NK-92 treated with Interleukin-12 subunit alpha and Interleukin-12 subunit beta, amount 100 ng/mL, for 24 hours (cell line): ENCODE data around the gene MIEN1.
"Not testable (repeated sequence)": the region's sequence is repeated elsewhere in the genome, so short reads cannot be mapped to it uniquely, and the experiment has no call there.

ENCODE experiments used
- DNase-seq: peaks from one replicate; lab custom pipeline; 2025; lab: John Stamatoyannopoulos, UW

Gene MIEN1, protein sequence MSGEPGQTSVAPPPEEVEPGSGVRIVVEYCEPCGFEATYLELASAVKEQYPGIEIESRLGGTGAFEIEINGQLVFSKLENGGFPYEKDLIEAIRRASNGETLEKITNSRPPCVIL

DNA sequence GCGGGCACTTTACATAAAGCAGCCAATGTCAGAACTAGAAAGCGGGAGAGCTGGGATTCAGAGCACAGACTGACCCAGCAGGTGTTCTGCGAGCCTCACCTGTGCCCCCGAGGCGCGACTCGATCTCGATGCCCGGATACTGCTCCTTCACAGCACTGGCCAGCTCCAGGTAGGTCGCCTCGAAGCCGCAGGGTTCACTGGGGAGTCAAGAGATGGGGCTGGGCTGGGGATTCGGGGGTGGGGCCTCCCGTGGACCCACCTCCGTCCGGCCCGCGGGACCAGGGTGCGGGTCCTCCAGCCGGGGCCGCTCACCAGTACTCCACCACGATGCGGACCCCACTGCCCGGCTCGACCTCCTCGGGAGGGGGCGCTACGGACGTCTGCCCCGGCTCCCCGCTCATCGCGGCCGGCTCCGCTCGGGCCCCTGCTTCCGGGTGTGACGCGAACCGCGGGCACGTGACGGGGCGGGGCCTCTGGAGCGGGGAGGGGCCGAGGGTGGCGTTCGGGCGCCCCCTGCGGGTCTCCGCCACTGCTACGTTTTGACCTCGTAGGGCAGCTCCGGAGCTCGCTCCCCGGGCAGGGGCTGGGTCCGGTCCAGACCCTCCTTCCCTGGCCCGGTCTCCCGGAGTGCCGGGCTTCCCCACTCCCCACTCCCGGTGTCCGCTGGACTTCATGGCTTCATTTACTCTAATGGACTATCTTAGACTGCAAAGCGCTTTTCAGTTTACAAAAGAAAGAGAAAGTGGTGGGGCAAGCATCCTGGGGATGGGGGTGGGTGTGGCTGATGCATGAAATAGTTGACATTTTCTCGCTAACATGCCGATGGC is at the start of gene MIEN1:
Gene MIEN1, minus strand, starts transcription at position 438 of the 827 bp plus-strand sequence. Its CDS starts 37 bp downstream, at position 401.
- DNase-seq: peak; percentile 92

DNA sequence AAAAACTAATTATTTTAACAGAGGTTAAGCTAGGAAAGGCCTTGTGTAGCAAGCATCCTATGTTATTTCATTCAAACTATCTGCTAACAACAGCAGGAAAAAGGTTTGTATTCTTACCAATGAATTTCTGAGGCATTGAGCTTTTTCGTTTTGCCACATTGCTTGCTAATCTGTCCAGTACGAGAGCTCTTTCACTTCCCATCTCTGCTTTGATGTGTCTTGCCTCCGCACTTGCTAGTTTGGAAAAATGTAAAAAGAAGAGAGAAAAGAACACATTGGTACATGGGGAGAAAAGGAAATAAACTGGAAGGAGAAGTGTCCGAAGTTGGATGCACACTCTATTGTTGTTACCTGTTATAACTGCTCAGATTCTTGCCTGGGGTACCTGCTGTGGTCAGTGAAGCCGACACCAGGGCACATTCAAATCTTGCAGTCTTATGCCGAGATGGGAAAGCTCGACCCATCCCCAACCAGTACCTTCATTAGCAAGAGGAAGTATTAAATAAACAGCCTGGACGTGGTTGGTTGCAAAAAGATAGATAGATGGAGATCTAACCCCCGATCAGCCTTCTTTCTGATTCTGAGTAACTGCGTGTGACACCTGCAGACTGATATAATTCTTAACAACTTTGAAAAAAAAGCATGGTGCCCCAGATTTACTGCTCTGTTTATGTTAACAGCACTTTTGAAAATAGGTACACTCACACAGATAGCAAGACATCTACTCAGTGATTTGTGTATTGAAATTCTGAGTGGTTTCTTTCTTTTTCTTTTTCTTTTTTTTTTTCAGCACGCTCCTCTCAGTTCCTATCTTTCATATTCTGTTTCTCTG is 47.4 kb upstream of the MIEN1 start:
- DNase-seq: no peak

DNA sequence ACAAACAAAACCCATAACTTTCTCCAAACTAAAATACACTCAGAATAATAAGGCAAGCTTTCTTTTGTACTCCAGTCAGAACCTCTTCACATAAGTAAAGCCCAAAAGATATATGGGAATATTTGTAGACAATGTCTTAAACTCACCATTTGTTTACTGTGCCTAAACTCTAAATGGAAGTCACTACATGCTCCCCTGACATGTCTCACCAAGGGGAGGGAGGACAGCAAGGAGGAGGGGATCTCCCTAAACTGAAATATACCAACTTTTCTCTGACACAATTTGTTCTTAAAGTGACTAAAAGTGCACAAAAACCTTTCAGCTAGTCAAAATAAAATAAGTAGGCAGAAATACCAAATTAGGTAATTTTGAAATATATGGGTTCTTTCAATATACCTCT is 45.9 kb upstream of the MIEN1 start:
- DNase-seq: no peak

DNA sequence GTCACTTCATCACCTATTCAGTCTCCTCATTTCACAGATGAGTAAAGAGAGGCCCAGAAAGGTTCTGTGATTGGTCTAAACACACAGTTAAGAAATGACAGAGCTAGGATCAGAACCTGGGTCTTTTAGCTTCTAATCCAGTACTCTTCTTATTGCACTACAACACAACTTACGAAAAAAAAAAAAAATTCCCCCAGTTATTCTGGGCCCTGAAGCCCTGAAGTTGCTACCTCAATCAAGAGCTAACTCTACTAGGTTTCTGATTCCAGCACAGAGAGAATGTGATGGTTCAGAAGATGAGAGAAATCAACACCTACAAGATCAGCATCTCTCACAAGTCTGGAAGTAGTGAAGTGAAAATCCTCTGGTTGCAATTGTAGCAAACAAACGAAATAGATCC is 44.7 kb upstream of the MIEN1 start:
- DNase-seq: no peak

DNA sequence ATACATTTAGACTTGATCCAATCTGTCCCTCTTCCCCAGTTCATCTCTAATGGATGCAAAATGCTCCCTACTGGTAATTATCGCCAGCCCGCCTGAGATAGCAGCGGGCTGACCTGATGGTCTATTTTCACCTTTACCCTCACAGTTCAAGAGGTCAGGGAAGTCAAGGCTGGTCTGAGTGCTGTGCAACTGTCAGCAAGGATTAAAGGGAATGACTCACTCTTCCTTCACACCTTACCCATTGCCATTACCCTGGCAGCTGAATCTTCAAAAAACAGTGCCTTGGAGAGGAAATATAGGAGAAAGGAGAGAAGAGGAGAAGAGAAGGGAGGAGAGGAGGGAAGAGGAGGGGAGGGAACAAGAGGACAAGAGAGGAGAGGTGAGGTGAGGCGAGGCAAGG is 43.7 kb upstream of the MIEN1 start:
- peak; percentile 48 for DNase-seq

DNA sequence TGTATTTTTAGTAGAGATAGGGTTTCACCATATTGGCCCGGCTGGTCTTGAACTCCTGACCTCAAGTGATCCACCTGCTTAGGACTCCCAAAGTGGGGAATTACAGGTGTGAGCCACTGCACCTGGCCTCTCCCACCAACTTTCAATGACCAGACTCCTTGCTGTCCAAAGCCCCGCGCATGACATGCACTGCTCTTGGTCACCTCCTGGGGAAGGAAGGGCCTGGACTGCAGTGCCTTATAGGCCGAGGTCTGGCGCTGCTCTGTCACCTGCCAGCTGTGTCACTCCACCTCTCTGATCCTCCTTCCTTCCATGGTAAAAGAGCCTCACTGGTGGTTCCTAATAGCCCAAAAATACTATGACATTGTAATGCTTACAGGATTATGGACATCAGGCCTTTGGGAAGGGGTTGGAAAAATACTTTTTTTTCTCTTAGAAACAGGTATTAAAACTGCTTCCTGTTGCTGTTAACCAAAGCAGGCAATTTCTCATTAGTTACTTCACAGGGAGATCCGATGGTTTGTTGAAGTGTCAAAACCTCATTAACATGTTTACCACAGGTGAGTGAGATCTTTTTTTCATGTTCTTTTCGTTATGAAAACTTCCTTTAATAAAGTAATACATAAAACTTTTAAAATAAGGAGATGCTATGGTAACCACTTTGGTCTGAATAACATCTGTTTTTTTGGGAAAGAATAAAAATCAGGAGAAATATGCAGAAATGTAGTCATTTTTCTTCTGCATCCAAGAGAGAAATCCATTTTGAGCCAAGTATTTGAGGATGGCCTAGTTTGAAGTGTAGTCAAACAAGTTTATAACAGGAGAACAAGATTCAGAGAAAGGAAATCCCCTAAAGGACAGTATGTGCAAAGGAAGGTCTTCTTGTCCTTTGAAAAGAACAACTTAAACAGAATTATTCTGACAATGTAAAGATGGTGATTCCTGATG is 42.9 kb upstream of the MIEN1 start:
- no peak for DNase-seq

DNA sequence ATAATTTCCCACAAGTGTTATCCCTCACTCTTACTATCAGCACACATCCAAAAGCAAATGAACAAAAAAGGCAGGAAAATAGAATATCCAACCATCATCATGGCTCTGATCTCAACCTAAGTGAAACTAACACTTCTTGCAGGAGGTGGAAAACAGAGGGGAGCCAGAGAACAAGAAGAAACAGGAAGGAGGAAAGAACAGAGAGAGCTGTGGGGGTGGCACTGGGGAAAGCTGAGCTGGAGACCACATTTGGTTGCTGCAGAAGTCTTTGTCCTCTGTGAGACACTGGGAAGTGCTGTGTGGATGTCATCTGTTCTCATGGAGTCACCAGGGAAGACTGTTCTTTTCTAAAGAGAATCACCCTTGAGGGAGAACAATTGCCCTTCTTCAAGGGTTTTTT is 42.1 kb upstream of the MIEN1 start:
- DNase-seq: no peak

DNA sequence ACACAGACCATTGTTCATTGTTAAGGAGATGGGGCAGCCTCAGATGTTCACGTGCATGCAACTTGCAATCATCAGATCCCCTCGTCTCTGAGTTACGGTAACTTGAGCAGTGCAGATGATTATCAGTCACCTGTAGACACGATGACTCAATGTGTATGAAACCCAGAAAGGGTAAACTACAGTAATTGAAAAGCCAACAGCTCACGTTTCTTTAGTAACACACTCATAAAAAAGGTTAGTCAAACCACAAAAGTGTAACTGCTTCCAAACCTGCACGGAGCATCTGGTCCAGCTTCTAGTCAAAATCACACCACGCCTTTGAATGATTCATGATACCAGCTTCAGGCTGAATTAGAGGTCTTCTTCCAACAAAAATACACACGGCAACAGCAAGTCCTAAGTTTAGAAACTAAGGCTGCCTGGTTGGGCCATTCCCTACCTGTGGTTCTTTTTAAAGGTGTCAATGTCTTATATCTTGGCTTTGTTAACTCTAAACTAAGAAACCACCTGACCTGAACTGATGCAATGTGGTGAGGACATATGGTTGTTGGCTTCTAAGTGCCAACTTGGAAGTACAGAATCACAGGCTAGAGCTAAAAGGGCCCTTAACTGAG is 39.7 kb upstream of the MIEN1 start:
- peak; percentile 45 for DNase-seq

DNA sequence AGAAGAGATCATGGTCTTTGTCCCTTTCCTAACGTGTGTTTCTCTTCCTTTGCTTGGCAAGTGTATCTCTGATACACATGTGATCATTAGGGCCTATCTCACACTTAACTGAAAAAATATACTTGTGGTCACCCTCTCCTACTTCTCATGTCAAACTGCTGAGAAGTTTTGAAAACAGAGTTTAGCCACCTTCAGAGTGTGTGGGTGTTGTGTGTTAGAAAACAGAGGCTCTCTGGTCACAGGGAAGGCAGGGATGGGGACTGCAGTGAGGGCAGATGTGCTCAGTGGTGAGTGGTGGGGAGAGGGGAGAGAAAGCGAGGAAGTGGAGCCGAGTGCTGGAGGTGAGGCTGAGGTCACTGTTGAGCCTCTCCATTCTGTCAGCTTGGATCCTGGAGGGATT is 36.8 kb upstream of the MIEN1 start:
- peak; percentile 34 for DNase-seq

DNA sequence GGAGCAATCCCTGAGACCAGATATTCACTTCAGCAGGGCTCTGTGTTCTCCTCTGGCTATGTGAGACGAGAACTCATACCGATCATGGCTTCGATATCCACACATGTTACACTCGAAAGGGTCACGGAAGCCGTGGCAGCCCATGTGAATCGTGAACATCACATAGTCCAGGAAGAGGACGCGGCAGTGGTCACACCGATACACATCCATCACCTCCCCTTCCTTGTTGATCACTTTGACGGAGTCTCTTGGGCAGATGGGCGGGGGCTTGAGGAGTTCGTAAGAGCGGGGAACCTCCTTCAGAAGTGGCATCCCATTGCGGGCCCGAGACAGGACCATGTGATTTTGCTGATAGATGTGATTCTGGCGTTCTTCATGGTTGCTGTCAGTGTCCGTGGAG is 35.4 kb upstream of the MIEN1 start:
- no peak for DNase-seq

DNA sequence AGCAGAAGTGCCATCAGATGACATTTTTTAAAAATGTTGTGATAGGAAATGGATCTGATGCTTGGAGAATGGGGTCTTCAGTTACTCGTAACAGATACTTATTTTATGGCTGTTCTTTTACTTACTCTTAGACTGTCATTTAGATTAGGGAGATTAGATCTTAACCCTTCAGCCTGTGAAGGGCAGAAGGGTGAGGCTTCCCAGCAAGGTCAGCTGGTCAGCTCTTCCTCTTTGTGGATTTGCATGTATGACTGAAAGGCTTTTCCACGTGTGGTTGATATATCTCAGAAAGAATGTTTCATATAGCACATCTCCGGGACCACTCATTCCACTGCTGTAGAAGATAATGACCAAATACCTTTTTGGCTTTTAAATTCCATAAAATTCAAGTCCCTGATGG is 34.8 kb upstream of the MIEN1 start:
- DNase-seq: no peak

DNA sequence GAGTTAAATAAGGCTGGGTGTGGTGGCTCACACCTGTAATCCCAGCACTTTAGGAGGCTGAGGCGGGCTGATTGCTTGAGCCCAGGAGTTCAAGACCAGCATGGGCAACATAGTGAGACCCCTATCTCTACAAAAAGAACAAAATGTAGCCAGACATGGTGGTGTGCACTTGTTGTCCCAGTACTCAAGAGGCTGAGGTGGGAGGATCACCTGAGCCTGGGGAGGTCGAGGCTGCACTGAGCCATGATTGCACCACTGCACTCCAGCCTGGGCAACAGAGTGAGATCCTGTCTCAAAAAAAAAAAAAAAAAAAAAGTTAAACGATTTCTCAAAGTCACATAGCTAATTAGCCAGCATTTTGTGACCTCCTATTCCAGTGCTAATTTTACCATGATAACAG is 33.8 kb upstream of the MIEN1 start:
- DNase-seq: not testable (repeated sequence)

DNA sequence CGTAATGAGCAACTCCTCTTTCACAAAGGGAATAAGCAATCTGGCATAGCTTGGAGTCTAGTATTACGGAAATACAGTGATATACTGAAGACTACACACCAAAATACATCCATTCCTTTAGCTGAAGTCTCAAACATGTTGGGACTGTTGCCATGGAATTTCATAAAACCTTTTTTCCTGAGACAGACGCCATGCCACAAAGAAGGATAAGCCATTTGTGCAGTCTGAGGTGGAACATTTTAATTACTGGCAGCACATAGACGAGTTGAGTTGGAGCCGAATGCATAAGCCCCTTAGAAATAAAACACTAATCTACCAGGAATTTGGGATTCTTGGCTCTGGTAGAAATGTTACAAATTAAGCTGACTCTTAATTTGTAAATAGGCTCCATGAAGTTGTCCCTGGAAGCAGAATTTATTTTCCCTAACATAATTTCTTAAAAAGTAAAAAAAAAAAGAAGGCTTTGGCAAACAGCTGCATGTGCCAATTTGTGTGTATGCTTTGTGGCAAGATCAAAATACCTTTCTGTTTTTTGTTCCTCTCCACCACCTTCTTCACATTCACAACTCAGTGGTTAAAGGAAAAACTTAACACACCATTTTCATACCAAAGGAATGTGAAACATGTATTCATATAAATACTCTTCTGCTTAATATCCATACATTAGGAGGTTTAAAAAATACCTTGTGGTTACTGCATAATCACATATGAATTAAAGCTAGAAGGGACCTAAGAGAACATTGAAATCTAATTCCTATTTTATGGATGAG is 32.9 kb upstream of the MIEN1 start:
- DNase-seq: no peak

DNA sequence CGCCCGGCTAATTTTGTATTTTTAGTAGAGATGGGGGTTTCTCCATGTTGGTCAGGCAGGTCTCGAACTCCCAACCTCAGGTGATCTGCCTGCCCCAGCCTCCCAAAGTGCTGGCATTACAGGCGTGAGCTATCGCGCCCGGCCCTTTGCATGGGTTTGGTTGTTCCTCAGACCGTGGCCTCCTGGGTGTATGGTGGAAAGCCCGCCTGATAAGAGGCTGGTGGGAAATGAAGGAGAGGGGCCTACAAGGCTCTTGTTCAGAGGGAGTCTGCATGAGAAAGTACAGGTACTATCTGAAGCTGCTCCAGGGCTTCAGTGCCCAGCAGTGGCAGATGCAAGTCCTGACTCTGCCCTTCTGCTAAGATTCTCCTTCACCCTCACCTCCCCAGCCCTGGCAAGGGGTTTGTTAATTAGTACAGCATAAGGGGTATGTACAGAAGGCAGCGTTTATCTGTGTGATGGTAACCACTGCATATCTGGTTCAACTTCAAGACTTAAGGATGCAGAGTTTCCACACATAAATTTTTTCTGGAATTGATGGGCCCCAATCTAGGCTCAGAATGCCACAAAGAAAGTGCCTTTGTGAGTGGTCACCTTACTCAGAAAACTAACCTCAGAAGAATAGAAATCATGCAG is 31.6 kb upstream of the MIEN1 start:
- DNase-seq: no peak

DNA sequence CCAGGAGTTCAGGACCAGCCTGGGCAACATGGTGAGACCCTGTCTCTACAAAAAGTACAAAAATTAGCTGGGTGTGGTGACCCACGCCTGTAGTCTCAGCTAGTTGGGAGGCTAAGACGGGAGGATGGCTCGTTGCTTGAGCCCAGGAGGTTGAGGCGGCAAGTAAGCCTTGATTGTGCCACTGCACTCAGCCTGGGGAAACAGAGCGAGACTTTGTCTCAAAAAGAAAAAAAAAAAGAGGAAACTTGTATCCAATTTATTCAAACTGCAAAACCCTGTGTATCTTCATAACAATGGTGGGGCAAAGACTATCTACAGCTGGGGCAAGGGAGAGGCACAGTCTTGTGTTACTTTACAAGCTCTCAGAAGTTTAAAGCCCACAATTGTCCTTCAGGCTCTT is 28.9 kb upstream of the MIEN1 start:
- DNase-seq: no peak

DNA sequence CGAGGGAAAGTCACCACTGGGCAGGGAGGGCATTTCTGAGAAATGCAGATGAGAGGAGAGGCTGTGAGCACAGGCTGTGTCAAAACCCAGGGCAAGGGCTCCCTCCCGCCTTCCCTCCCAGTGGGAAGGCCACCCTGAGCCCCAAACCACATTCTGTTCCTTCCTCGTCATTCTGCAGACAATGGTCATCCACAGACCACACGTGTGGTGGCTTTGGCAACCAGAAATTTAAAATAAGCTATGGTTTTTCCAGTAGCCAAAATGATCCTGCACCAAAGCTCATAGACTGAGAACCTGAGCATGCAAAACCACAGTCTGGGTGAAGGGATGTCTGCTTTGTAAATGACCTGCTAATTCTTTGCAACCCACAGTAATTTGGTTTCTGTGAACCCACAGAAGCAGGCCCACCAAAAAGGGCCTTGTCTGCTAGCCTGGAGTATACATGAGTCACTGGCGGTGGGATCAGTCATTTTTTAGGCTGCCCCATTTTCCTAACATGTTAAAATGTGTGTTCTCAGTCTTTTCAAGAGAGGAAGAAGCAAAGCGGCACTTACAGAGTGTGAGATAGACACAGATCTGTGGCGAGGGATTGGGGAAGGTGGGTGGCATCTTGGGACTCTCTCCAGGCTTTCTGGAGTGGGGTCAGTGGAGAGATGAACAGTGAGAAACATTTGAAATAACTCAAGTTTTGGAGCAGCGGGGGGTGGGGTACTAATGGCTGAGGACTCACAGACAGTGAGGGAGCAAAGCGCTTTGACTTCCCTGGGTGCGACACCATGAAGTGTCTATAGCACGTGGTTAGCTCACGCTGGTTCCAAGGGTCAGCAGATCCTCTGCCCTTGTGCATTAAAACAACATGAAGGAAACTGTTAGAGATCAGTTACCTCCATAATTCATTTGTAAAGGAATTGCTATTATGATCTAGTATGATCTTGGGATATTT is 27.9 kb upstream of the MIEN1 start:
- DNase-seq: peak; percentile 83

DNA sequence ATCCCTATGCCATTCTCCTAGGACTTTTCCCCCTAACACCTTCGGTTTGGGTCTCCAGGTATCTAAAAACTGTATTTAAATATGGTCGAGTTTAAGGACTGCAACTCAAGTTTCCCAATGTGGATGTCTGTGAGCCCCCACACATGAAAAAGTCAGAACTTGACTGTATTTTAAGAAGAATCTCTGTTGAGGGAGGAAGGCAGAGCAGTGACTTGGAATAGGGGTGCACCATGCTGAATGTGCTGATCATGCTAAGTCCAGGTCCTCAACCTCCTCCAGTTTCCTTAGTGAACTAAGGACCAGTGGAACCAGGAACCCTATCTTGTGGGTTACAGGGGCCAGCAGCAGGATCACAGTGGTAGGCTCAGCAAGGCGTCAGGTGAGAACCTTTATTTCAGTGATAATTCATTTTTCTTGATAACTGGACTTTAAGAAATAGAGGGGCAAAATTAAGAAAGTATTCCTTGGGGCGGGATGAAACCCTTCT is 26.9 kb upstream of the MIEN1 start:
- no peak for DNase-seq

DNA sequence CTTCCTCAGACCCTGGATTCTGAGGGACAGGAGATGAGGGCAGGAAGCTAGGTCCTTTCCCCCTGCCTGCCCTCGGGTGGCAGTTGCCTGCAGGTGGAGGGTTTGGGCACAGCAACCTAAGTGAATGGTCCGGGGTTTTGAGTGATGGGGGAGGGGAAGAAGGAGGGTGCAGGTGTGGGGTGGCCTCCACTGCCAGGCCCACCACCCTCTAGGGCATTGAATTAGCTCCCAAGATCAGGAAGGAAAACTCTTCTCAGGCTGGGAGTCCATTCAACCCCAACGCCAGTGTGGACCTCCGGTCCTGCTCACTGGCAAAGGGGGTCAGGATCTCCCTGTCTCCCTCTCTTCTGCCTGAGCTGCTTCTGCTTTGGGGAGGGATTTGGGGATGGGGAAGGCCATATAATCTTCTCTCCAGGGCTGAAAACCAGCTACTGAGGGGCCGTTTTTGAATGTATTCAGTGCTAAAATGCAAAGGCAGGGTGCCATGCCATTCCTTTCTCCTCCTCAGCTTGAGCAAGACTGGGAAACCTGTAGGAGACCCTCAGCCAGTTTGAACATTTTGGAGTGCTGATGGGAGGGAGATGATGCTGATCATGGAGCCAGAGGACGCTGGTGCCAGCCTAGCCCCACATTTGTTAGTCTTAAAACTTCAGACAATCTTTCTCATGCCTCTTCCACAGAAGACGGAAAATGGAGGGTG is 26.2 kb upstream of the MIEN1 start:
- DNase-seq: peak; percentile 56
